Hindlimb muscle (tissue), 1 donor: ENCODE data around the gene IHH. TPM values are rescaled to one million over a fixed set of nuclear protein-coding genes. Genes with fewer than 3 reads are reported as not detected.

ENCODE experiments used
- DNase-seq: peaks from one replicate; pipeline ENCODE4 v3.0.0-alpha.2; 2013
- polyA plus RNA-seq: library from polyadenylated mRNA; unstranded; fragments of 120-200 nt; gene quantifications from one replicate; pipeline ENCODE4 v1.2.1, GENCODE V29; 2013; ENCODE audit not compliant: insufficient read length

The IHH gene
- polyA plus RNA-seq, 1 donor, result not detected

GRCh38 chr2:219037783-219038499 lies 22.8 kb downstream of the IHH start:
- no peak for DNase-seq

- no peak for DNase-seq
These were observed 24.8 kb downstream of the IHH start for GRCh38 chr2:219035942-219036341.

- no peak for DNase-seq
These were observed 25.9 kb downstream of the IHH start for GRCh38 chr2:219034823-219035222.

GRCh38 chr2:219032051-219032745 lies 28.5 kb downstream of the IHH start:
- DNase-seq, result no peak

- DNase-seq, result no peak
These were observed 29.5 kb downstream of the IHH start for GRCh38 chr2:219031005-219031738.

- DNase-seq, result no peak
These were observed 30.4 kb downstream of the IHH start for GRCh38 chr2:219030177-219030940.

GRCh38 chr2:219029829-219030165 lies 30.9 kb downstream of the IHH start:
- peak; percentile 71 for DNase-seq

- DNase-seq, result no peak
These were observed 31.5 kb downstream of the IHH start for GRCh38 chr2:219028996-219029828.

- no peak for DNase-seq
These were observed 32.6 kb downstream of the IHH start for GRCh38 chr2:219028141-219028540.

GRCh38 chr2:219027511-219028055 lies 33.1 kb downstream of the IHH start:
- no peak for DNase-seq

- no peak for DNase-seq
These were observed 33.8 kb downstream of the IHH start for GRCh38 chr2:219026946-219027345.

- no peak for DNase-seq
These were observed 34.8 kb downstream of the IHH start for GRCh38 chr2:219025637-219026585.

- no peak for DNase-seq
These were observed 36.7 kb downstream of the IHH start for GRCh38 chr2:219024059-219024458.

GRCh38 chr2:219023045-219023605 lies 37.6 kb downstream of the IHH start:
- no peak for DNase-seq

- no peak for DNase-seq
These were observed 38.1 kb downstream of the IHH start for GRCh38 chr2:219022616-219023015.

- no peak for DNase-seq
These were observed 38.7 kb downstream of the IHH start for GRCh38 chr2:219022041-219022440.

- no peak for DNase-seq
These were observed 39.1 kb downstream of the IHH start for GRCh38 chr2:219021591-219021990.

- DNase-seq, result no peak
These were observed 39.9 kb downstream of the IHH start for GRCh38 chr2:219020604-219021365.

GRCh38 chr2:219019436-219019835 lies 41.3 kb downstream of the IHH start:
- no peak for DNase-seq
